ENCODE data around the gene ELF3.

DNA sequence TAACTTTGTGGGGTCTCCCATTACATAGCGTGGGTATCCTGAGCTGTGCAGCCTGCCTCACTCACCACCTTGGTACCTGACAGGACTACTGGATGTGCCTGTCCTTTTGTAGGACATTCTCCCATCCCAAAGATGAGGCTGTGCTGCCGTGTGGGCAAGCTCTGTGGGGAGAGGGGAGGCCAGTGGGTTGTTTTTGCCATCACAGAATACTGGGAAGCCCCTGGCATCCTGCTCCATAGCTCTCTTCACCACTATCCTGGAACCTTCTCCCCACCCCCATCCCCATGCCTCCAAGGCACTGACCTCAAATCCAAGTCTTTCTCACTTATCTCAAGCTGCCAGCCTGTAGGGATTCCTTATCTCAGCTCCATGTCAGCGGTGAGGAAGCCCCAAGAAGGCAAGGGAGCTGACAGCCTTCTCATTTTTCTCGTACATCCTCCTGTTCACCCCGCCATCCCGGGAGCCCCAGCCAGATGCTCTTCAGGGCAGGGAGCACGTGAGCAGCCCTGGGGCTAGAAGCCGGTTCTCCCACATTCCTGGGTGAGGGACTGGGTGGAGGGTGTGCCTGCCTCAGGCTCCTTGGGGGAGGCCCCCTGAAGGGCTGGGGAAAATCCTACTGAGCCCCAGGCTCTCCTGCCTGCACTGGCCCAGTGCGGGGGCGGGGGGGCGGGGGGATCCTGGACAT is 2.4 kb upstream of the ELF3 start:
- TF ChIP-seq, protein P1, sequence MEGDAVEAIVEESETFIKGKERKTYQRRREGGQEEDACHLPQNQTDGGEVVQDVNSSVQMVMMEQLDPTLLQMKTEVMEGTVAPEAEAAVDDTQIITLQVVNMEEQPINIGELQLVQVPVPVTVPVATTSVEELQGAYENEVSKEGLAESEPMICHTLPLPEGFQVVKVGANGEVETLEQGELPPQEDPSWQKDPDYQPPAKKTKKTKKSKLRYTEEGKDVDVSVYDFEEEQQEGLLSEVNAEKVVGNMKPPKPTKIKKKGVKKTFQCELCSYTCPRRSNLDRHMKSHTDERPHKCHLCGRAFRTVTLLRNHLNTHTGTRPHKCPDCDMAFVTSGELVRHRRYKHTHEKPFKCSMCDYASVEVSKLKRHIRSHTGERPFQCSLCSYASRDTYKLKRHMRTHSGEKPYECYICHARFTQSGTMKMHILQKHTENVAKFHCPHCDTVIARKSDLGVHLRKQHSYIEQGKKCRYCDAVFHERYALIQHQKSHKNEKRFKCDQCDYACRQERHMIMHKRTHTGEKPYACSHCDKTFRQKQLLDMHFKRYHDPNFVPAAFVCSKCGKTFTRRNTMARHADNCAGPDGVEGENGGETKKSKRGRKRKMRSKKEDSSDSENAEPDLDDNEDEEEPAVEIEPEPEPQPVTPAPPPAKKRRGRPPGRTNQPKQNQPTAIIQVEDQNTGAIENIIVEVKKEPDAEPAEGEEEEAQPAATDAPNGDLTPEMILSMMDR (IDR thresholded peaks at IDR 0.05; ENCODE audit: insufficient read depth, low read length, poor library complexity, severe bottlenecking): no peak
- TF ChIP-seq EZH2phosphoT487 (conservative IDR thresholded peaks at IDR 0.05; ENCODE audit: low read length): no peak
